HG03196 (cell line): Measurements from ENCODE around the gene ROPN1L.
"Not testable (repeated sequence)": the region's sequence is repeated elsewhere in the genome, so short reads cannot be mapped to it uniquely, and the experiment has no call there.

Source experiments
- ATAC-seq: cut with Tn5 transposase; IDR thresholded peaks from one replicate; pipeline ENCODE4 v1.9.1; 2021; ENCODE audit not compliant: unreplicated experiment

ROPN1L gene

DNA sequence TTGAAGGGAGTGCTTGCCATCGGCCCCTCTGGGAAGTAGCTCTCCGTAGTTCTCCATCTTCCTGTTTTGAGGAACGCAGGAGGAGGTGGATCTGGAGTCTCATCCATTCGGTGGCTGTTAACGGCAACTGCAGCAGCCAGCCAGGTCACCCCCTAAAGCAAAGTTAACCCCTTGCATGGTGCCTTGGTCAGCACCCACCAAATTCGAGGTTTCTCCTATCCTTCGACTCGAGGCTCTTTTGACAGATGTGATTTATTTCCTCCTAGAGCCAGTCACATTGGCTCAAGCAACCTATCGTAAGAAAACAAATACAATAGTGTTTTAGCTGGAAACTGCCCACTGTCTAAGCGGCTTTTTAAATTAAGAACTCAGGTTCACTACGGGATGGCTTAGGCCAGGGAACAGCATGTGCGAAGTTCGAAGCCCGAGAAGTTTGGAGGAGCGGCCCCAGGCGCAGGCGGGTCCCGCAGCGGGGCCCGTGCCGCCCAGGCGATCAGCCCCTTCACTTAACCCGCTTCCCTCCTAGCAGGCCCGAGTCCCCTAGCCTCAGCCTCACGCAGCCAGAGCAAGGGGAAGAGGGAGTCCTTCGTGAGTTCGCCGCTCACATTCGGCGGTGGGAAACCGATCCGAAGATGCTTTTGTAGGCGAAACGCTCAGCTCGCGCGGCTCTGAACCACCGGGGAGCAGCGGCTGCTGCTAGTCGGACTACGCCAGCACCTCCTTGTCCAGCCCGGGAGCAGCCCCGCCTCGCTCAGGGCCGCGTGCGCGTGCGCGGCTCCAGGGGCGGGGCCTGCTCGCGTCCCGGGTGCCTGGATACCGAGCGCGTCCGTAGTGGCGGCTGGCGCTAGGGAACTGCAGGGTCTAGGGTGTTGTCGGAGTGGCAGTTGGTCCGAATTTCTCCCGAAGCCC is at the start of gene ROPN1L:
ROPN1L (plus strand) TSS at position 797 of the 909 bp plus-strand sequence. CDS start 289 bp downstream, outside the sequence.
- ATAC-seq, result peak; percentile 97

- not testable (repeated sequence) for ATAC-seq
These were observed 48.9 kb upstream of the ROPN1L start for GRCh38 chr5:10392567-10393328.

- no peak for ATAC-seq
These were observed 48.2 kb upstream of the ROPN1L start for GRCh38 chr5:10393491-10393890.

DNA sequence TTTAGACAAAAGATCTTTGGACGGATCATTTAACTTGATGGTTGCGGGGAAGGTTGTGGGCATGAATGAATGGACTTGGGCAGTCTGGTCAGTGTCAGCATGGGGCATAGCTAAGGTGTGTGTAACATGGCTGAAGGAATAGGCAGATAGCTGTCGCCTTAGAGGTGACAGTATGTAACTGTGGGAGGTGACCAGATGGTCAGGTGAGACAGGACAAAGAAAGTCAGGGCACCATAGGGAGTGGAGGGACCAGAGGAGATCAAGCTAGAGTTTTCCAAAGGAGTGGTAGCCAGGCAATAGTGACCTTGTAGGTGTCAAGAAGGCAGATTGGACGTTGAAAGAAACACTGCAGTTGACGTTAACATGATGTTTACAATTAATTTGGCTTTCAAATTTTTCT is 45.1 kb upstream of the ROPN1L start:
- no peak for ATAC-seq

DNA sequence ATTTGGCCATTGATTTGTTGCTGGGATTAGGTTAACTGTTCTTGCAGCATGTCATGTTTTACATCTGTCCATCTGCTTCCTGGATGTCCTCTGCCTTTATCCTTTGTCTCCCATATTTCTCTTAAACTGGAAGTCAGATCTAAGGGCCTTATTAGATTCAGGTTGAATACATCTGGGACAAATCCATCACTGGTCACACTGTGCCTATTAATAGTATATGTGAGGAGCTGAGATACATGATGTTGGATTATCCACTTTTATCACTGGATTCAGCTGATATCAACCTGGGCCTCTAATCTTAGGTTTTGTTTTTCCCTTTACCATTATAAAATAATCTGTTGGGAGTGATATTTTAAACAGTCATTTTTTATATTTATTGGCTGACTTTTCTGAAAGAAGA is 41.8 kb upstream of the ROPN1L start:
- no peak for ATAC-seq

- ATAC-seq, result no peak
These were observed 41.3 kb upstream of the ROPN1L start for GRCh38 chr5:10400411-10400810.

- ATAC-seq, result no peak
These were observed 40.8 kb upstream of the ROPN1L start for GRCh38 chr5:10400831-10401230.

DNA sequence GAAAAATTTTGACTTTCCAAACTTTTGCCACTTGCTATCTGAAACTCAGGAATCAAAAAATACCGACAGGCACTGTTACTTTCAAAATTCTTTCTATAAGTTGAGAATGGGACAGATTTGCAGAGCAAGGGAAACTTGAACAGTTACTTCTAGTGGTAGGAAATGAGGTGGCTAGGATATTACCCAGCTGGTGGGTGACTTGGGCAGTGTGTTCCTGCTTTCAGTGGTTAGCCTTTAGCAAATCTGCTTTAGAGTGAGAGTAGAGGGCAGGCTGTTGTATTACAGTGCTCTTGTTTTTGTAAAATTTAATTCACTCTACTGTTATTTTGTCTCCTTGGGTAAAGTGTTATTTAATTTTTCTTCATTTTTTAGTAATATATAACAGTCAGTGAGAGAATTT is 40.2 kb upstream of the ROPN1L start:
- peak; percentile 89 for ATAC-seq

DNA sequence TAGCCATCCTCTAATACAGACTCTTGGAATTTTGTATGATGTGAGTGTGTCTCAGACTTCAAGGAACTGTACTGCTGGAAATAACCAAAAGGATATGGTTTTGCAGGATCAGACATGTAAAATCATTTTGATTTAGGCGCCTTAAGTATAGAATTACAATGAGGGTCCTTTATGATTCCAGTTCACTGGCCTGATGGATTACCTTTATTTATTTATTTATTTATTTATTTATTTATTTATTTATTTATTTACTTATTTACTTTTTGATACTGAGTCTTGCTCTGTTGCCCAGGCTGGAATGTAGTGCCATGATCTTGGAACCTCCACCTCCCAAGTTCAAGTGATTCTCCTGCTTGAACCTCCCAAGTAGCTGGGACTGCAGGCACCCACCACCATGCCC is 37.9 kb upstream of the ROPN1L start:
- ATAC-seq, result no peak

DNA sequence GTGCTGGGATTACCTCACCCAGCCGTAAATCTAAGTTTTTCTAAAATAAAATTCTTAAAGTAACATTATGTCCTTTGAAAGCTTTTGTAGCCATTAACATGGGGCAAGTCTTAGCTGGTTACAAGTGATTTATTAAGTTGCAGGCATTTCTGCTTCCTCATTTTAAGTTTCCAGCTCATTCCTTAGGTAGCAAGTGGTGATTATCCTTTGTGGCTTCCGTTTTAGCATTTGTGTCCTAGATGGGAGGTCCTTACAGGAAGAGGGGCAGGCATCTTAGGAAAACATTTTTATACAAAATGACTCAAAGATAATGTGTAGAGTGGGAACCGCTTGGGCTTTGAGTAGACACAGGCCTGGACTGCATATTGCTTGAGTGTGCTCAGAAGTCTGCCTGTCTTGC is 35.0 kb upstream of the ROPN1L start:
- ATAC-seq, result no peak

- no peak for ATAC-seq
These were observed 32.2 kb upstream of the ROPN1L start for GRCh38 chr5:10409504-10409903.

DNA sequence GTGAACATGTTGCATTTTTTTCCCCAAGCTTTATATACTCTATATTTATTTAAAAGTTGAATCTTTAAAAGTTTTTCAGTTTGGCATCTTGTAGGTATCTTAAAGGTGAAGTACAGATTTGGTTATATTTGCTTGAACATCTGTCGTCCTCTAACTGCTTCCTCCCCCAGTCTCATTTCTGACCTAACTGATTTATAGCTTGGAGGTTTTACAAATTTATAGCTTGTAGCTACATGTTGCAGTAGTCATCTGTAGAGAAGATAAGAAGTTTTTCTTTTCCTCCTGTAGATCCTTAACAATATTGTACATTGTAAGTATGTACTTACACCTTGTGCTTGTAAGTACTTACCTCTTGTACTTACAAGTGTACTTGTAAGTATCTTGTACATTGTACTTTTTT is 31.0 kb upstream of the ROPN1L start:
- no peak for ATAC-seq

DNA sequence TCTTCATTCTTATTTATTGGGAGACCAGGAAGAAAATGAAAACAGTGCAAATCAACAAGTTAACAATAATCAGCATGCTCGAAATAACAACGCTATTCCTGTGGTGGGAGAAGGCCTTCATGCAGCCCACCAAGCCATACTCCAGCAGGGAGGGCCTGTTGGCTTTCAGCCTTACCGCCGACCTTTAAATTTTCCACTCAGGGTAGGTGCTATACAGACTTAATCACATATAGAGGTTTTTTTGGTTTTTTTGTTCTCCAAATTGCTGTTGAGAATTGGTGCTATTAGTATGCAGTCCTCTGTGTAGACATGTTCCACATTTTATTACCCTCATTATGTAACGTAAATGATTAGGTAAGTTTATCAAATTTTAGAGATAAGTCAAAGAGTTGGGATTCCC is 30.3 kb upstream of the ROPN1L start:
- ATAC-seq, result no peak

- ATAC-seq, result no peak
These were observed 24.8 kb upstream of the ROPN1L start for GRCh38 chr5:10416868-10417267.

DNA sequence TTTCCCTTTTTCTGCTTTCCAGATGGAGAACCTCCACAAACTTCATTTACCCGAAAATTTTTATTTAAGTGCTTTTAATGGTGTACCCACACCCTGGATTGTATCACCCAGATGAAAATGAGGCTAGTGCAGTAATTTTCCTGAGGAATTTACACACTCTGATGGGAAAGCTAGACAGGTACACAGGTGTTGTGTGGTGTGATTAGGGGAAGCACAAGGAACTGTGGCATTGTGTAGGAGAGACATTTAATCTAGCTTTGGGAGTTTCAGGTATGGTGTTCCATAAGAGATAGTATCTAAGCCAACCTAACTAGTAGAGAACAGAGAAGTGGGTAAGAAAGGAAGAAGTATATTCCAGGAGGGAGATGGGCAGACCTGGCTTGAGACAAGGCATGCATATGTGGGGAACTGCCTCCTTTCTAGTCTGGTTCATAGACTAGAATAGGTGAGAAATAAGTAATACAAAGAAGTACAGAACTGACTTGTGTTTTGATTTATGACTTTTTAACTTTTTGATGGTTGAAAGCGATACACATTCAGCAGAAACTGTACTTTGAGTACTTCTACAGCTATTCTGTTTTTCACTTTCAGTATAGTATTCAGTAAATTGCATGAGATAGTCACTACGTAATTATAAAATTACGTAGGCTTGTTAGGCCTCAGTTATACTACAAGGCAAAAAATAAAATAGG is 22.9 kb upstream of the ROPN1L start:
- ATAC-seq, result no peak

DNA sequence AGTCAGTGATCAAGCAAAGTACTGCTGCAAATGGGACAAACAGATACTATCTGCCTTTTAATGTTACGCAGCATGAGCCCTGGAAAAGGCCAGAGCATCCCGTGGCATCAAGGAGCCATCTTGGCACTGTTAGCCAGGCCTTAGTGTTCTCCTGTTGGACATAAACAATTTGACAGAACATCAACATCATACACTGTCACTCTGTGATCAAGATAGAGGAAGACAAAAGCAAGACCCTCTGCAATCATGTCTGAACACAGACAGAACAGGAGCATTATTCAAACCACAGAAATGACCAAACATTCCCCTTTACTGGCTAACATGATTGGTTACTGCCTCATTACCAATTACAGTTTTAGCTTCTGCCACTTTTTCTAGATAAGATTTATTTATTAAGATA is 21.2 kb upstream of the ROPN1L start:
- no peak for ATAC-seq

DNA sequence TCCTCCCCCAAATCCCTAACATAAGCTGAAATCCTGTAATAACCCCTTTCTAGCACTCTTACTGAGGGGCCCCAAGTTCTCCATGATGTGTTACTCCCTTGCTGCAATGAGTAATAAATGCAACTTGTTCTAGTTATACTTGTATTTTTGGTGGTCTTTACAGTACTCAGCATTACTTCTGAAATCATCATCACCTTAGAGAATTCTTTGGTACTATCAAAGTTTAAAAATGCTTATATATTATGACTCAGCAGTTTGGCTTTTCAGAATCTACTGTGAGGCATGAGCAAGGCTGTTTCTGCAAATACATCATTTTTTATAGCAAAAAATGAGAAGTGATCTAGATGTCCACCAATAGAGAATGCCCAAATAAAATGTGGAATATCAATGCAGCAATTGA is 20.7 kb upstream of the ROPN1L start:
- ATAC-seq, result no peak

- no peak for ATAC-seq
These were observed 19.6 kb upstream of the ROPN1L start for GRCh38 chr5:10421896-10422691.

GRCh38 chr5:10423022-10423421 is 18.7 kb upstream of the ROPN1L start:
- no peak for ATAC-seq

- ATAC-seq, result no peak
These were observed 17.5 kb upstream of the ROPN1L start for GRCh38 chr5:10424124-10424731.
